B cell (primary cell): ENCODE measurements around the gene NINL. TPM values are rescaled to one million over a fixed set of nuclear protein-coding genes. Genes with fewer than 3 reads are reported as not detected.

Experiments used
- ATAC-seq: fragments of 200-7000 bp; cut with Tn5 transposase; one replicate; pipeline ENCODE4 v1.10.0; 2021; ENCODE audit warnings: low read depth, mild to moderate bottlenecking, moderate number of reproducible peaks, moderate library complexity
- CTCF ChIA-PET: fragments of 350-600 bp; sonication (Branson Sonifier 250); formaldehyde crosslinking; loops from one replicate; lab custom pipeline; 2021; ENCODE audit warnings: antibody characterized with exemption, inconsistent platforms; lab: Charles Lee
- POLR2A ChIA-PET: fragments of 350-600 bp; sonication (Branson Sonifier 250); formaldehyde crosslinking; loops from one replicate; lab custom pipeline; 2021; ENCODE audit warnings: antibody characterized with exemption; lab: Charles Lee
- DNase-seq: peaks from one replicate; pipeline ENCODE4 v3.0.0; 2013
- H2AFZ ChIP-seq: 2 replicates; pipeline ENCODE4 v1.6.1; 2012; ENCODE audit warnings: mild to moderate bottlenecking, low read depth, low read length; ENCODE audit not compliant: insufficient read depth, poor library complexity, severe bottlenecking
- H3K27ac ChIP-seq, 2 donors: 1 replicate in 1 of 2; 2 replicates in 1 of 2; pipeline ENCODE4 v1.5.1; 2012 to 2013; ENCODE audit warnings: low read length in 2 of 2, mild to moderate bottlenecking in 2 of 2, moderate library complexity in 1 of 2
- H3K27me3 ChIP-seq, 4 experiments: fragments of 200-600 bp in 1 of 4; sonication (generic) in 1 of 4; replicated peaks in 1 of 4; 1 replicate in 2 of 4; 2 replicates in 2 of 4; pipeline versions ENCODE4 v1.6.1 to v1.7.0; 2013 to 2016; ENCODE audit warnings: low read length in 3 of 4, mild to moderate bottlenecking in 2 of 4, mixed read lengths in 1 of 4, moderate library complexity in 1 of 4; ENCODE audit not compliant: insufficient read depth in 4 of 4, control insufficient read depth in 3 of 4; ENCODE audit errors: control extremely low read depth in 1 of 4
- H3K36me3 ChIP-seq, 2 experiments: replicated peaks in 1 of 2; 1 replicate in 1 of 2; 2 replicates in 1 of 2; pipeline versions ENCODE4 v1.6.1 to v1.7.1; 2013; ENCODE audit warnings: low read length in 1 of 2; ENCODE audit not compliant: insufficient read depth in 2 of 2, control insufficient read depth in 1 of 2; ENCODE audit errors: control extremely low read depth in 1 of 2, extremely low read depth in 1 of 2
- H3K4me1 ChIP-seq, 2 donors: fragments of 200-600 bp in 1 of 2; sonication (generic) in 1 of 2; 1 replicate in 1 of 2; 2 replicates in 1 of 2; pipeline versions ENCODE4 v1.5.1 to v1.6.1; 2013 to 2017; ENCODE audit warnings: low read length in 2 of 2; ENCODE audit not compliant: control insufficient read depth in 2 of 2, insufficient read depth in 2 of 2
- H3K4me2 ChIP-seq: replicated peaks from 2 replicates; pipeline ENCODE3; 2012; ENCODE audit warnings: mild to moderate bottlenecking, low read depth, low read length; ENCODE audit not compliant: poor library complexity, severe bottlenecking
- H3K4me3 ChIP-seq, 5 experiments: fragments of 200-600 bp in 1 of 5; sonication (generic) in 1 of 5; 1 replicate in 3 of 5; 2 replicates in 2 of 5; pipeline versions ENCODE4 v1.5.1 to v1.7.0; 2011 to 2016; ENCODE audit warnings: low read length in 4 of 5, mild to moderate bottlenecking in 4 of 5, low read depth in 2 of 5, control low read depth in 1 of 5, moderate library complexity in 1 of 5; ENCODE audit not compliant: insufficient read depth in 1 of 5; ENCODE audit errors: control extremely low read depth in 1 of 5, extremely low read depth in 1 of 5
- H3K79me2 ChIP-seq: fragments of 200-600 bp; sonication (generic); one replicate; pipeline ENCODE4 v1.6.0; 2016; ENCODE audit warnings: low read length; ENCODE audit not compliant: control insufficient read depth, insufficient read depth
- H3K9ac ChIP-seq: fragments of 200-600 bp; sonication (generic); 2 replicates; pipeline ENCODE4 v1.6.1; 2017; ENCODE audit warnings: mild to moderate bottlenecking, low read length, moderate library complexity
- H3K9me3 ChIP-seq, 3 donors: one replicate each; pipeline versions ENCODE4 v1.6.1 to v1.7.1; 2013; ENCODE audit warnings: low read length in 2 of 3; ENCODE audit not compliant: control insufficient read depth in 2 of 3, insufficient read depth in 1 of 3; ENCODE audit errors: control extremely low read depth in 1 of 3
- H4K20me1 ChIP-seq: 2 replicates; pipeline ENCODE4 v1.6.0; 2012; ENCODE audit warnings: mild to moderate bottlenecking, low read length; ENCODE audit not compliant: insufficient read depth, control insufficient read depth, poor library complexity, severe bottlenecking
- H3K27ac Mint-ChIP-seq: one replicate; pipeline ENCODE4 v1.8.0; 2021; ENCODE audit warnings: mixed read lengths
- H3K27me3 Mint-ChIP-seq: one replicate; pipeline ENCODE4 v1.8.0; 2021; ENCODE audit warnings: mixed read lengths
- H3K4me1 Mint-ChIP-seq: one replicate; pipeline ENCODE4 v1.8.0; 2021; ENCODE audit warnings: mixed read lengths
- H3K4me3 Mint-ChIP-seq: one replicate; pipeline ENCODE4 v1.8.0; 2021; ENCODE audit warnings: mixed read lengths
- H3K9me3 Mint-ChIP-seq: one replicate; pipeline ENCODE4 v1.8.0; 2022; ENCODE audit warnings: mixed read lengths; ENCODE audit not compliant: insufficient read depth
- CTCF ChIP-seq: fragments of 200-600 bp; IDR thresholded peaks from one replicate; pipeline ENCODE4 v1.8.0; 2022; ENCODE audit warnings: antibody characterized with exemption, mild to moderate bottlenecking
- EZH2 ChIP-seq: IDR thresholded peaks from 2 replicates; pipeline ENCODE4 v1.6.1; 2012; ENCODE audit warnings: borderline replicate concordance, low read depth, mild to moderate bottlenecking, moderate library complexity, low read length; ENCODE audit not compliant: insufficient read depth, poor library complexity, severe bottlenecking
- WGBS: methylation state at CpG from one replicate; pipeline ENCODE4 v1.1.5; 2013; ENCODE audit warnings: missing lambda C conversion rate; ENCODE audit not compliant: insufficient coverage; 5-methylcytosine and 5-hydroxymethylcytosine counted together
- intact Hi-C: fragments of 100-400 bp; cut with micrococcal nuclease; formaldehyde crosslinking; loops from one replicate; pipeline ENCODE4 v1.10.0; 2022
- polyA plus RNA-seq: library from polyadenylated mRNA; depleted of rRNA; stranded (reverse); fragments of >200 nt; gene quantifications from 2 replicates; pipeline ENCODE4 v1.2.3, GENCODE V29; 2012
- total RNA-seq, 2 donors: library from RNA; stranded (reverse); fragments of 120-200 nt in 1 of 2; gene quantifications; 1 replicate in 1 of 2; 2 replicates in 1 of 2; pipeline versions ENCODE4 v1.2.3 to v1.2.4, GENCODE V29; 2013 to 2022

Gene NINL
- total and polyA plus RNA-seq, 2 donors (not counting 1 experiment from before 2014, with no cell fraction given) = 1.8 to 5.5 TPM

- DNase-seq (no peak), ATAC-seq (no peak)
- no peak for TF ChIP-seq CTCF
- no peak for TF ChIP-seq EZH2
- H3K27ac ChIP-seq = no peak overlapping the region
- Mint-ChIP-seq H3K27ac (no peak overlapping the region), H3K4me1 (no peaks in the 10 kb centered on the region), H3K27me3 (no peaks in the 10 kb centered on the region), H3K4me3 (no peak overlapping the region), H3K9me3 (no peaks in the 10 kb centered on the region)
- H3K4me2 ChIP-seq = no peak overlapping the region
- 86% methylated on average over 6 of the region's 6 CpGs for WGBS
- H3K27me3 ChIP-seq = no peaks in the 10 kb centered on the region
- no peak overlapping the region for H2AFZ ChIP-seq
- H3K9ac ChIP-seq = no peak overlapping the region
- ChIA-PET POLR2A (no interaction called here), CTCF (no interaction called here)
- intact Hi-C loops = no loop called here
- peaks cover 0 to 6% (median 0%) of the 10 kb centered on the region in 3 donors for H3K9me3 ChIP-seq
- H3K4me3 ChIP-seq = no peak overlapping the region
- no peaks in the 10 kb centered on the region for H3K79me2 ChIP-seq
- H3K36me3 ChIP-seq = no peaks in the 10 kb centered on the region
- H3K4me1 ChIP-seq = no peaks in the 10 kb centered on the region
- H4K20me1 ChIP-seq = no peaks in the 10 kb centered on the region
Observed at GRCh38 chr20:25565578-25566157, 19.7 kb downstream of the NINL start.

- intact Hi-C loops = no loop called here
- H3K27me3 Mint-ChIP-seq = no peaks in the 10 kb centered on the region
- TF ChIP-seq CTCF = no peak
- TF ChIP-seq EZH2 = no peak
- Histone ChIP-seq H3K4me1 (no peaks in the 10 kb centered on the region), H3K9me3 (peaks cover 0 to 6% (median 0%) of the 10 kb centered on the region in 3 donors), H3K27me3 (no peaks in the 10 kb centered on the region), H3K79me2 (no peaks in the 10 kb centered on the region), H3K27ac (no peak overlapping the region), H2AFZ (no peak overlapping the region), H4K20me1 (no peaks in the 10 kb centered on the region), H3K36me3 (no peaks in the 10 kb centered on the region), H3K4me3 (no peak overlapping the region), H3K4me2 (no peak overlapping the region), H3K9ac (no peak overlapping the region)
- ChIA-PET CTCF (no interaction called here), POLR2A (no interaction called here)
- no peaks in the 10 kb centered on the region for H3K4me1 Mint-ChIP-seq
- no peaks in the 10 kb centered on the region for H3K9me3 Mint-ChIP-seq
- ATAC-seq (no peak), DNase-seq (no peak)
- H3K4me3 Mint-ChIP-seq = no peak overlapping the region
- WGBS = no CpG with 5 or more reads among the region's 6 CpGs
- no peak overlapping the region for H3K27ac Mint-ChIP-seq
Observed at GRCh38 chr20:25563876-25564275, 21.5 kb downstream of the NINL start.
